Peyer's patch (tissue), 4 donors: ENCODE measurements around the gene CSGALNACT2.

ENCODE experiments used
- CTCF ChIP-seq, 6 experiments: fragments of 450-650 bp in 4 of 6; fragments of 200-600 bp in 2 of 6; sonication (generic) in 1 of 6; IDR thresholded peaks; one replicate each; pipeline ENCODE4 v1.5.1; 2017 to 2019; ENCODE audit warnings: antibody characterized with exemption in 6 of 6, mild to moderate bottlenecking in 3 of 6, moderate library complexity in 1 of 6
- POLR2A ChIP-seq, 2 donors: fragments of 450-650 bp; IDR thresholded peaks; one replicate each; pipeline ENCODE4 v1.5.1; 2017; ENCODE audit warnings: antibody characterized with exemption in 2 of 2, mild to moderate bottlenecking in 2 of 2, moderate library complexity in 2 of 2

GRCh38 chr10:43193496-43194080 is 55.3 kb downstream of the CSGALNACT2 start:
- no peak for TF ChIP-seq POLR2A (IDR thresholded peaks at IDR 0.05)
- TF ChIP-seq CTCF (IDR thresholded peaks at IDR 0.05), result no peak
